ENCODE results near the gene GRID2. TPM values are rescaled to one million over a fixed set of nuclear protein-coding genes. Genes with fewer than 3 reads are reported as not detected.
A peak's percentile ranks its signal among the peaks of the same experiment; 100 is the strongest.

GRID2 gene
- total and polyA plus RNA-seq, 2 of the 13 experiments (the other 11 are each of a cell fraction or from before 2014, with no cell fraction given), result not detected

DNA sequence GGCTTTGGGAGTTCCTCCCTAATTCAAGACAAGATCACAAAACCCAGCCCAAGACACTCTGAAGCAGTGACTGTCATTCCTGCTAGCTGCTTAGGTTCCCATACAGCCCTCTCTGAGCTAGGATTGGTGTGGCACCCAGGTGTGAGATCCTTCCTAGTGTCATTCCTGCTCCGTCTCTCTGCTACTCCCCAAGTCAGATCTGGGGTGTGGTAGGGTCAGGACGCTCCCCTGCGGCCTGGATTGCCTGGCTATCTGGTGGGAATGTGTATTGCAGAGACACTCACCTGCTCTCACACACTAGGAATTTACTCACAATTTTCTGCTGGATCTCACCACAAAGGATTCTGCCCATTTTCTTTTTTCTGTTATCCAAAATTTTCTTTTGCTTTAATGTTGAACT lies 964.0 kb downstream of the GRID2 start (continued):
- TF ChIP-seq, protein P1, sequence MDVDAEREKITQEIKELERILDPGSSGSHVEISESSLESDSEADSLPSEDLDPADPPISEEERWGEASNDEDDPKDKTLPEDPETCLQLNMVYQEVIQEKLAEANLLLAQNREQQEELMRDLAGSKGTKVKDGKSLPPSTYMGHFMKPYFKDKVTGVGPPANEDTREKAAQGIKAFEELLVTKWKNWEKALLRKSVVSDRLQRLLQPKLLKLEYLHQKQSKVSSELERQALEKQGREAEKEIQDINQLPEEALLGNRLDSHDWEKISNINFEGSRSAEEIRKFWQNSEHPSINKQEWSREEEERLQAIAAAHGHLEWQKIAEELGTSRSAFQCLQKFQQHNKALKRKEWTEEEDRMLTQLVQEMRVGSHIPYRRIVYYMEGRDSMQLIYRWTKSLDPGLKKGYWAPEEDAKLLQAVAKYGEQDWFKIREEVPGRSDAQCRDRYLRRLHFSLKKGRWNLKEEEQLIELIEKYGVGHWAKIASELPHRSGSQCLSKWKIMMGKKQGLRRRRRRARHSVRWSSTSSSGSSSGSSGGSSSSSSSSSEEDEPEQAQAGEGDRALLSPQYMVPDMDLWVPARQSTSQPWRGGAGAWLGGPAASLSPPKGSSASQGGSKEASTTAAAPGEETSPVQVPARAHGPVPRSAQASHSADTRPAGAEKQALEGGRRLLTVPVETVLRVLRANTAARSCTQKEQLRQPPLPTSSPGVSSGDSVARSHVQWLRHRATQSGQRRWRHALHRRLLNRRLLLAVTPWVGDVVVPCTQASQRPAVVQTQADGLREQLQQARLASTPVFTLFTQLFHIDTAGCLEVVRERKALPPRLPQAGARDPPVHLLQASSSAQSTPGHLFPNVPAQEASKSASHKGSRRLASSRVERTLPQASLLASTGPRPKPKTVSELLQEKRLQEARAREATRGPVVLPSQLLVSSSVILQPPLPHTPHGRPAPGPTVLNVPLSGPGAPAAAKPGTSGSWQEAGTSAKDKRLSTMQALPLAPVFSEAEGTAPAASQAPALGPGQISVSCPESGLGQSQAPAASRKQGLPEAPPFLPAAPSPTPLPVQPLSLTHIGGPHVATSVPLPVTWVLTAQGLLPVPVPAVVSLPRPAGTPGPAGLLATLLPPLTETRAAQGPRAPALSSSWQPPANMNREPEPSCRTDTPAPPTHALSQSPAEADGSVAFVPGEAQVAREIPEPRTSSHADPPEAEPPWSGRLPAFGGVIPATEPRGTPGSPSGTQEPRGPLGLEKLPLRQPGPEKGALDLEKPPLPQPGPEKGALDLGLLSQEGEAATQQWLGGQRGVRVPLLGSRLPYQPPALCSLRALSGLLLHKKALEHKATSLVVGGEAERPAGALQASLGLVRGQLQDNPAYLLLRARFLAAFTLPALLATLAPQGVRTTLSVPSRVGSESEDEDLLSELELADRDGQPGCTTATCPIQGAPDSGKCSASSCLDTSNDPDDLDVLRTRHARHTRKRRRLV (CRISPR knock-in tag; IDR thresholded peaks at IDR 0.05), result no peak
- no peak for TF ChIP-seq AKAP8 (CRISPR knock-in tag; IDR thresholded peaks at IDR 0.05)

- POLR2A ChIA-PET, result no interaction called here
- CTCF ChIA-PET (ENCODE audit: low intra/inter-chr PET ratio, low total read pairs), result no interaction called here
- no peaks in the 10 kb centered on the region for H3K36me3 ChIP-seq (replicated peaks in 1 of 2; ENCODE audit: control insufficient read depth in 1 of 2, insufficient read depth in 2 of 2, low read length in 2 of 2)
- DNase-seq (ENCODE audit: low spot score) (no peak), FAIRE-seq (no peak), ATAC-seq (no peak)
- H2AFZ ChIP-seq (ENCODE audit: low read length), result no peak overlapping the region
- BruUV-seq (replicated peaks), result no TSS peak
- H3K79me2 ChIP-seq (ENCODE audit: insufficient read depth, low read length), result no peaks in the 10 kb centered on the region
- H3K4me3 ChIP-seq (replicated peaks in 1 of 3; ENCODE audit: insufficient read depth in 1 of 3, low read depth in 2 of 3, low read length in 3 of 3), result no peak overlapping the region
- no peaks in the 10 kb centered on the region for H3K4me1 ChIP-seq (ENCODE audit: insufficient read depth, low read length)
- in situ Hi-C loops (cut with HindIII; ENCODE audit: extremely low pct_ligation_motif_present, low pct_unique_long_range_greater_than_20kb), result no loop called here
- no peaks in the 10 kb centered on the region for H3K9me3 ChIP-seq (ENCODE audit: low read length)
- H3K27me3 ChIP-seq (ENCODE audit: control insufficient read depth in 1 of 2, insufficient read depth in 2 of 2, low read length in 2 of 2), result no peaks in the 10 kb centered on the region
- H4K20me1 ChIP-seq (ENCODE audit: insufficient read depth, low read length), result no peaks in the 10 kb centered on the region
- intact Hi-C loops (cut with micrococcal nuclease; ENCODE audit: unreplicated experiment), result no loop called here
- H3K27ac ChIP-seq (ENCODE audit: extremely low read length, insufficient read depth, low read length), result no peak overlapping the region
- H3K4me2 ChIP-seq (ENCODE audit: low read depth, low read length), result no peak overlapping the region
- TF ChIP-seq MAFF (IDR thresholded peaks at IDR 0.05; ENCODE audit: low read depth, low read length), result peak; percentile 41; the same call in 1 of the 2 replicates
- TF ChIP-seq SIX4 (CRISPR knock-in tag; IDR thresholded peaks at IDR 0.05), result no peak
- TF ChIP-seq KDM2A (CRISPR knock-in tag; IDR thresholded peaks at IDR 0.05; ENCODE audit: borderline replicate concordance, low read depth), result no peak
- no peak for TF ChIP-seq NKX3-1 (CRISPR knock-in tag; IDR thresholded peaks at IDR 0.05)
- TF ChIP-seq HOXA9 (CRISPR knock-in tag; IDR thresholded peaks at IDR 0.05; ENCODE audit: borderline replicate concordance), result no peak
- no peak for TF ChIP-seq ZNF639 (CRISPR knock-in tag; conservative IDR thresholded peaks at IDR 0.05)
- no peak for TF ChIP-seq ZFP36L1 (CRISPR knock-in tag; IDR thresholded peaks at IDR 0.05)
- no peak for TF ChIP-seq NFE2 (CRISPR knock-in tag; IDR thresholded peaks at IDR 0.05)
- TF ChIP-seq ZNF383 (CRISPR knock-in tag; IDR thresholded peaks at IDR 0.05; ENCODE audit: borderline replicate concordance), result no peak
- peak in 1 of 2 experiments; percentile 69; a peak in 2 of 4 replicates for TF ChIP-seq MAFK (conservative IDR thresholded peaks at IDR 0.05 in 1 of 2, IDR thresholded peaks at IDR 0.05 in 1 of 2; ENCODE audit: low read length in 2 of 2)
- TF ChIP-seq RXRB (CRISPR knock-in tag; IDR thresholded peaks at IDR 0.05; ENCODE audit: borderline replicate concordance), result no peak
- no peak overlapping the region for H3K9ac ChIP-seq (ENCODE audit: insufficient read depth, low read depth, low read length)
Observed at GRCh38 chr4:93285346-93285745, 981.6 kb downstream of the GRID2 start.

All from HepG2 (cell line).